DND-41 (cell line): ENCODE results near the gene DPEP1.
A peak's percentile ranks its signal among the peaks of the same experiment; 100 is the strongest.

ENCODE experiments used
- ATAC-seq: fragments of 200-7000 bp; cut with Tn5 transposase; 3 replicates; pipeline ENCODE4 v1.9.1; 2021; ENCODE audit warnings: low read depth; ENCODE audit not compliant: insufficient read depth
- DNase-seq: peaks from one replicate; pipeline ENCODE4 v3.0.0-alpha.2; 2020
- H2AFZ ChIP-seq: 2 replicates; pipeline ENCODE4 v1.6.0; 2012; ENCODE audit warnings: low read depth, low read length
- H3K27ac ChIP-seq: 2 replicates; pipeline ENCODE4 v1.5.1; 2012; ENCODE audit warnings: low read length, inconsistent platforms
- H3K27me3 ChIP-seq: fragments of 200-600 bp; sonication (generic); 2 replicates; pipeline ENCODE4 v1.6.0; 2012; ENCODE audit warnings: low read length, mild to moderate bottlenecking, inconsistent platforms; ENCODE audit not compliant: insufficient read depth, poor library complexity
- H3K36me3 ChIP-seq: 2 replicates; pipeline ENCODE4 v1.5.1; 2012; ENCODE audit warnings: low read length, inconsistent platforms; ENCODE audit not compliant: insufficient read depth
- H3K4me1 ChIP-seq: 2 replicates; pipeline ENCODE4 v1.5.1; 2012; ENCODE audit warnings: mild to moderate bottlenecking, low read length; ENCODE audit not compliant: insufficient read depth
- H3K4me2 ChIP-seq: 2 replicates; pipeline ENCODE4 v1.6.0; 2012; ENCODE audit warnings: mild to moderate bottlenecking, moderate library complexity, low read length, inconsistent platforms; ENCODE audit not compliant: insufficient read depth
- H3K4me3 ChIP-seq, 2 experiments: fragments of 200-600 bp in 1 of 2; shearing (Covaris generic) in 1 of 2; 2 replicates each; pipeline ENCODE4 v1.5.1; 2012 to 2016; ENCODE audit warnings: inconsistent platforms in 2 of 2, low read length in 2 of 2, mild to moderate bottlenecking in 2 of 2, low read depth in 1 of 2, moderate library complexity in 1 of 2
- H3K79me2 ChIP-seq: 2 replicates; pipeline ENCODE4 v1.6.0; 2012; ENCODE audit warnings: low read length, inconsistent platforms; ENCODE audit not compliant: insufficient read depth
- H3K9ac ChIP-seq: 2 replicates; pipeline ENCODE4 v1.6.0; 2012; ENCODE audit warnings: low read depth, mild to moderate bottlenecking, inconsistent platforms, low read length, moderate library complexity
- H3K9me3 ChIP-seq: 2 replicates; pipeline ENCODE4 v1.5.1; 2012; ENCODE audit warnings: low read length, moderate library complexity, mild to moderate bottlenecking, inconsistent platforms; ENCODE audit not compliant: insufficient read depth, severe bottlenecking
- H4K20me1 ChIP-seq: 2 replicates; pipeline ENCODE4 v1.6.0; 2012; ENCODE audit warnings: low read length; ENCODE audit not compliant: insufficient read depth
- EZH2 ChIP-seq: IDR thresholded peaks from 3 replicates; pipeline ENCODE4 v1.6.1; 2012; ENCODE audit warnings: borderline replicate concordance, low read depth, mild to moderate bottlenecking, moderate library complexity, low read length, inconsistent platforms; ENCODE audit not compliant: severe bottlenecking
- TF ChIP-seq, protein P1 (sequence below): IDR thresholded peaks from 2 replicates; pipeline ENCODE4 v1.5.1; 2012; ENCODE audit warnings: borderline replicate concordance, low read length, moderate library complexity, mild to moderate bottlenecking; ENCODE audit not compliant: poor library complexity, severe bottlenecking; ENCODE audit errors: extremely low read depth

The DPEP1 gene

DNA sequence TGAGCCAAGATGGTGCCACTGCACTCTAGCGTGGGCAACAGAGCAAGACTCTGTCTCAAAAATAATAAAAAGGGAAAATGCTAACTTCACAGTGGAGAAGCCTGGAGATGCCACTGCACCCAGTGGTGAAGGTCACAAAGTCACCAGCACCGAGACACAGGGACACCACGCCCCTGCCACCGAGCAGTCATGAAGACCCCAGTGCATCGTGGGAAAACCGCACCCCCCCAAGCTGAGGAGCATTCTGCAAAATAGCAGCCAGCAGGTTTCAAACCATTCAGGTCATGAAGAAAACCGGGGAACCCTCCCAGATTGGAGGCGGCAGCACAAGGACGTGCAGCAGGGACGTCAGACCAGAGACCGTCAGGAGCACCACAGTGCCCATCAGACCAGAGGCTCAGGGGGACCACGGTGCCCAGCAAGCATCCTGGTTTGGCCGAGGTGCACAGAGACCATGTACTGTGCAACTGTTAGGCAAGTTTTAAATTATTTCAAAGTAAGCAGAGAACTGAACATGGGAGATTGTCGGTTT, 30.4 kb downstream of the DPEP1 start:
- Histone ChIP-seq H2AFZ (no peak overlapping the region), H3K9me3 (no peaks in the 10 kb centered on the region), H3K27me3 (no peaks in the 10 kb centered on the region), H3K27ac (no peak overlapping the region), H3K36me3 (peaks cover 34% of the 10 kb centered on the region), H4K20me1 (peaks cover 11% of the 10 kb centered on the region; the same call in 1 of the 2 replicates), H3K4me1 (peaks cover 17% of the 10 kb centered on the region), H3K79me2 (no peaks in the 10 kb centered on the region), H3K9ac (no peak overlapping the region), H3K4me2 (no peak overlapping the region), H3K4me3 (no peak overlapping the region)
- ATAC-seq (no peak), DNase-seq (peak; percentile 31)
- TF ChIP-seq, protein P1, sequence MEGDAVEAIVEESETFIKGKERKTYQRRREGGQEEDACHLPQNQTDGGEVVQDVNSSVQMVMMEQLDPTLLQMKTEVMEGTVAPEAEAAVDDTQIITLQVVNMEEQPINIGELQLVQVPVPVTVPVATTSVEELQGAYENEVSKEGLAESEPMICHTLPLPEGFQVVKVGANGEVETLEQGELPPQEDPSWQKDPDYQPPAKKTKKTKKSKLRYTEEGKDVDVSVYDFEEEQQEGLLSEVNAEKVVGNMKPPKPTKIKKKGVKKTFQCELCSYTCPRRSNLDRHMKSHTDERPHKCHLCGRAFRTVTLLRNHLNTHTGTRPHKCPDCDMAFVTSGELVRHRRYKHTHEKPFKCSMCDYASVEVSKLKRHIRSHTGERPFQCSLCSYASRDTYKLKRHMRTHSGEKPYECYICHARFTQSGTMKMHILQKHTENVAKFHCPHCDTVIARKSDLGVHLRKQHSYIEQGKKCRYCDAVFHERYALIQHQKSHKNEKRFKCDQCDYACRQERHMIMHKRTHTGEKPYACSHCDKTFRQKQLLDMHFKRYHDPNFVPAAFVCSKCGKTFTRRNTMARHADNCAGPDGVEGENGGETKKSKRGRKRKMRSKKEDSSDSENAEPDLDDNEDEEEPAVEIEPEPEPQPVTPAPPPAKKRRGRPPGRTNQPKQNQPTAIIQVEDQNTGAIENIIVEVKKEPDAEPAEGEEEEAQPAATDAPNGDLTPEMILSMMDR, result no peak
- no peak for TF ChIP-seq EZH2

- ATAC-seq, result no peak
- DNase-seq, result no peak
These were observed 31.7 kb downstream of the DPEP1 start for GRCh38 chr16:89645122-89645521.

GRCh38 chr16:89646270-89646669, 32.8 kb downstream of the DPEP1 start:
- H3K4me1 ChIP-seq, result peaks cover 6% of the 10 kb centered on the region
- peaks cover 49% of the 10 kb centered on the region for H3K36me3 ChIP-seq
- peaks cover 10% of the 10 kb centered on the region for H3K79me2 ChIP-seq
- H3K4me3 ChIP-seq, result no peak overlapping the region
- H3K27ac ChIP-seq, result no peak overlapping the region
- H3K9me3 ChIP-seq, result no peaks in the 10 kb centered on the region
- no peak overlapping the region for H3K4me2 ChIP-seq
- DNase-seq (no peak), ATAC-seq (no peak)
- H3K9ac ChIP-seq, result no peak overlapping the region
- peaks cover 19% of the 10 kb centered on the region; the same call in 1 of the 2 replicates for H4K20me1 ChIP-seq
- TF ChIP-seq EZH2, result no peak
- TF ChIP-seq, protein P1, result no peak
- H3K27me3 ChIP-seq, result no peaks in the 10 kb centered on the region
- H2AFZ ChIP-seq, result no peak overlapping the region

More at GRCh38 chr16:89645122-89645521, 31.7 kb downstream of the DPEP1 start:
- no peaks in the 10 kb centered on the region for H3K27me3 ChIP-seq
- no peak overlapping the region for H3K9ac ChIP-seq
- H3K36me3 ChIP-seq, result peaks cover 41% of the 10 kb centered on the region
- no peak overlapping the region for H2AFZ ChIP-seq
- H3K4me3 ChIP-seq, result no peak overlapping the region
- H3K79me2 ChIP-seq, result peaks cover 2% of the 10 kb centered on the region
- peaks cover 17% of the 10 kb centered on the region for H3K4me1 ChIP-seq
- peaks cover 13% of the 10 kb centered on the region; the same call in 1 of the 2 replicates for H4K20me1 ChIP-seq
- TF ChIP-seq, protein P1, result no peak
- no peak for TF ChIP-seq EZH2
- no peaks in the 10 kb centered on the region for H3K9me3 ChIP-seq
- H3K27ac ChIP-seq, result no peak overlapping the region
- no peak overlapping the region for H3K4me2 ChIP-seq

GRCh38 chr16:89646906-89647305, 33.5 kb downstream of the DPEP1 start:
- no peak overlapping the region for H3K4me2 ChIP-seq
- DNase-seq (no peak), ATAC-seq (no peak)
- no peak overlapping the region for H3K9ac ChIP-seq
- no peaks in the 10 kb centered on the region for H3K4me1 ChIP-seq
- no peak overlapping the region for H3K4me3 ChIP-seq
- H3K27me3 ChIP-seq, result no peaks in the 10 kb centered on the region
- peaks cover 55% of the 10 kb centered on the region for H3K36me3 ChIP-seq
- TF ChIP-seq EZH2, result no peak
- TF ChIP-seq, protein P1, result no peak
- H4K20me1 ChIP-seq, result peaks cover 25% of the 10 kb centered on the region
- no peaks in the 10 kb centered on the region for H3K9me3 ChIP-seq
- H2AFZ ChIP-seq, result no peak overlapping the region
- no peak overlapping the region for H3K27ac ChIP-seq
- H3K79me2 ChIP-seq, result peaks cover 17% of the 10 kb centered on the region
